GM12891 (cell line): ENCODE measurements around the gene MANEA.

Experiments
- DNase-seq: peaks from one replicate; pipeline ENCODE4 v3.0.0; 2011; ENCODE audit warnings: low spot score; ENCODE audit not compliant: insufficient read length
- FAIRE-seq: peaks from 2 replicates; lab custom pipeline; 2011; peaks lifted over from hg19 to GRCh38; lab: Jason Lieb, UNC
- PAX5 ChIP-seq: IDR thresholded peaks from 2 replicates; pipeline ENCODE4 v1.6.1; 2011; ENCODE audit warnings: low read length, moderate library complexity, mild to moderate bottlenecking; ENCODE audit not compliant: insufficient read depth, severe bottlenecking
- POLR2A ChIP-seq: IDR thresholded peaks from 2 replicates; pipeline ENCODE4 v1.6.1; 2011; ENCODE audit warnings: low read depth, low read length, control low read depth
- POLR2AphosphoS5 ChIP-seq: IDR thresholded peaks from 2 replicates; pipeline ENCODE4 v1.6.1; 2011; ENCODE audit warnings: low read depth, low read length, control low read depth
- POU2F2 ChIP-seq: IDR thresholded peaks from 2 replicates; pipeline ENCODE4 v1.6.1; 2011; ENCODE audit warnings: low read depth, mild to moderate bottlenecking, control low read depth, low read length, moderate library complexity
- SPI1 ChIP-seq: IDR thresholded peaks from 2 replicates; pipeline ENCODE4 v1.6.1; 2011; ENCODE audit warnings: low read depth, low read length, control low read depth
- TAF1 ChIP-seq: IDR thresholded peaks from 2 replicates; pipeline ENCODE4 v1.6.1; 2011; ENCODE audit warnings: low read depth, low read length, control low read depth

The MANEA gene

DNA sequence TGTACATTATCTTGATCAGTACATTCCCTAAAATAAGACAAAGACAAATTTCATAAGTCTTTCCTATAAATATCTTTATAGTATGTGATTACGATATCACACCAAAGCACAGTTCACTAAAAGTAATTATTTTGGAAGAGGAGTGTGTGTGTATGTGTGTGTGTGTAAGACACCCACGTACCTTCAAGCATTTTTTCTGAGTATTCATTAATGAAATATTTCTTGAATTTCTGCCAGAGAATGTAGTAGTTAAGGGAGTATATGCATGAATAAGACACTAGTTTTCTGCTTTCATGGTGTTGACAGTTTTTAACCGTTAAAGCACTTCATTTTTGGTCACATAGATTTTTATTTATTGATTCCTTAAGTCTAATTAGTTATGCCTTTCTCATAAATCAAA is 36.8 kb downstream of the MANEA start:
- TF ChIP-seq SPI1, result no peak
- TF ChIP-seq POLR2A, result no peak
- TF ChIP-seq PAX5, result no peak
- TF ChIP-seq TAF1, result no peak
- TF ChIP-seq POU2F2, result no peak
- no peak for TF ChIP-seq POLR2AphosphoS5
- DNase-seq (no peak), FAIRE-seq (no peak)

- TF ChIP-seq POU2F2 (no peak), PAX5 (no peak), POLR2A (no peak), POLR2AphosphoS5 (no peak), TAF1 (no peak), SPI1 (no peak)
- FAIRE-seq (no peak), DNase-seq (no peak)
Measured at GRCh38 chr6:95629551-95629950, 52.2 kb downstream of the MANEA start.

DNA sequence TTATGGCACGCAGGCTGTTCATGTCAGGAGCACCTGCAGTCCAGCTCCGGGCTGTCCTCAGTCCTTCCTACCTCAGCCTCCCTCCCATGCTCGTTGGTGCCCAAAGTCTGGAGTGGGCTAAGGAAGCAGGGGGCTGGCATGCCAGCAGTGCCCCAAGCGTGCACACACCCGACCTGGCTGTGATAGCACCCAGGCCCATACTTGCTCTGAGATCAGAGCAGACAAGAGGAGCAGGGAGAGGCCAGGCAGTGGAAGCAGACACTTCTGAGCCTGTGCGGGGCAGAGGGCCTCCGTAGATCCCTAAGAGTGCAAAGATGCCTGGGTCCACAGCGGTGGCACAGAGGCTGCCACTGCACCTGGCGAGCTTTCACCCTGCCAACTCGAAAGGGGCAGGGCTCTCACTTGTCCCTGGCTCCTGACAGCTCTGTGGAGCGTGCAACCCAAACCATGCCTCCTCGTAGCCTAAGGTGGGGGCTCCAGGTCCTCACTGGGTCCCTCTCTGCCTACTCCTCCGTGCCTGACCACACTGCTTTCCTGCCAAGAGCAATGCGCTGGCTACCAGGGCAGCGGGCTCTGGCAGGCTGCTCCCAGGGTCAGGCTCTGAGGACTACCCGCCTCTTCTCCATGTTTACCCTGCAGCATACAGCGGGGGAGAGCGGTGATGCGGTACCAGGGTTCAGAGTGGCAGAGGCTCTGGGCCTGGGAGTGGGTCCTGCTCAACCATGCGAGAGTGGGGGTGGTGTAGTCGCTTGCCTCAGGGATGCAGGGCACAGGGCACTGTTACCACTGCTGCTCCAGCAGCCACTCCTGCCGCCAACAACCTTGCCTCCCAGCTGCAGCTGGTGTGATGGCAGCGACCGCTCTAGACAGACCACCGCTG is 59.5 kb downstream of the MANEA start:
- TF ChIP-seq PAX5 (no peak), SPI1 (no peak), POU2F2 (no peak), POLR2AphosphoS5 (no peak), POLR2A (no peak), TAF1 (no peak)
- DNase-seq, result no peak
- no peak for FAIRE-seq

- no peak for TF ChIP-seq POLR2AphosphoS5
- no peak for TF ChIP-seq POLR2A
- no peak for TF ChIP-seq TAF1
- TF ChIP-seq POU2F2, result no peak
- no peak for TF ChIP-seq SPI1
- TF ChIP-seq PAX5, result no peak
- DNase-seq (no peak), FAIRE-seq (no peak)
Measured at GRCh38 chr6:95648636-95649035, 71.3 kb downstream of the MANEA start.

DNA sequence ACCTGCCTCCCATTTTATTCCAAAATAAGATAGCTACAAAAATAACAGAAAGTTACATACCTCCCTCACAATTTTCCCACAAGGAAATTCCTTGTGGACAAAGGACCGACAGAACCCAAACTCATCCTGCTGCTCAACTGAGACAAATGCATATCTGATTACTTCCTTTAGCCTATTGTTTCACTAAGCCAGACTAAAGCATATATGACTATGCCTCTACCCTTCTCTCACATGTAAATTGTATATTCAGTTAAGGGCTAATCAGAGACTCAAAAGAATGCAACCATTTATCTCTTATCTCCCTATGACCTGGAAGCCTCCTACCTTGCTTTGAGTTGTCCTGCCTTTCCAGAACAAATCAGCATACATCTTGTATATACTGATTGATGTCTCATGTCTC is 72.1 kb downstream of the MANEA start:
- TF ChIP-seq TAF1 (no peak), SPI1 (no peak), POLR2A (no peak), POLR2AphosphoS5 (no peak)
- no peak for DNase-seq
- no peak for FAIRE-seq

DNA sequence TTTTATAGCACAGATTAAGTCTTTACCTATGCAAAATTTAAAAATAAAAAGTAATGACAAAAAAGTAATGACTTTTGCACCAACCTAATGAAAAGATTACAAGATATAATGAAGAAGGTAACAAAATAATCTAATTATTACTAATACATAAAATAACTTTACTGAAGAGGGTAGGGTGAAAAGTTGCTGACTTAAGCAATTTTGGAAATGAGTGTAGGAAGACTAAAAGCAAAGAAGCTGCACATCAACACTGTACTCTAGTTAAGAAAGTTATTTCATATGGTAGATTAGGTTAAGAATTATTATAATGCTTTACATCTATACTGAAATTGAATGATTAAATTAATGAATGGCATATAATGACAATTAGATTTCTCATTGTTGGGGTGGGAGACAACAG is 76.8 kb downstream of the MANEA start:
- FAIRE-seq, result no peak
- no peak for DNase-seq
- TF ChIP-seq TAF1 (no peak), POLR2A (no peak), PAX5 (no peak), POU2F2 (no peak), SPI1 (no peak), POLR2AphosphoS5 (no peak)

DNA sequence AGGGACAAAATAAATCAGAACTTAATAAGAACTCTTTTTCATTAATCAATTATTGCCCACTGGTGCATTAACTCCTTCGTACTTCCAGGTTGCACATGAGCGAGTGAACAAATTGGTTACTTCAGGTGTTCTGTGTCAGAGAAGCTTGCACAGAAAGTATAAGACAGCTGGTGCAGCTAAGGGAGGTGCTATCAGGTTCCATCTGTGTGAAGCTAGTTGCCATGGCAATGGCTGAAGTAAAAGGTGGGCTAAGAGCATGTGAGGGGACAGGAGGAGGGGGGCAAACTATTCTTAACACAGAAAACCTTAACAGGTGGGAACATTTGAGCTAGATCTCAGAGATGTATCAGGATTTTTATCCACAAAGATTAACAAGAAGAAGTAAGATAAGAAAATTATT is 81.6 kb downstream of the MANEA start:
- no peak for FAIRE-seq
- TF ChIP-seq POLR2A (no peak), POU2F2 (no peak), TAF1 (no peak), POLR2AphosphoS5 (no peak), PAX5 (no peak), SPI1 (no peak)
- no peak for DNase-seq
